Astrocyte of the cerebellum (primary cell): ENCODE results near the gene CYFIP1.

Experiments
- DNase-seq: peaks from one replicate; pipeline ENCODE4 v3.0.0-alpha.2; 2011; ENCODE audit warnings: low read depth
- H3K4me3 ChIP-seq: 2 replicates; pipeline ENCODE4 v1.5.1; 2011; ENCODE audit warnings: mild to moderate bottlenecking, low read depth, low read length, moderate library complexity
- in situ Hi-C: cut with HindIII; loops from 2 replicates; pipeline ENCODE4 v1.10.0; 2017; ENCODE audit warnings: low sequenced_read_pairs
- TF ChIP-seq, protein P1 (sequence below): IDR thresholded peaks from 2 replicates; pipeline ENCODE4 v1.5.1; 2012; ENCODE audit warnings: low read length, low read depth, moderate library complexity, mild to moderate bottlenecking; ENCODE audit errors: missing control alignments

The CYFIP1 gene

GRCh38 chr15:22873841-22874240 is 106.3 kb downstream of the CYFIP1 start:
- no peak overlapping the region for H3K4me3 ChIP-seq
- TF ChIP-seq, protein P1, sequence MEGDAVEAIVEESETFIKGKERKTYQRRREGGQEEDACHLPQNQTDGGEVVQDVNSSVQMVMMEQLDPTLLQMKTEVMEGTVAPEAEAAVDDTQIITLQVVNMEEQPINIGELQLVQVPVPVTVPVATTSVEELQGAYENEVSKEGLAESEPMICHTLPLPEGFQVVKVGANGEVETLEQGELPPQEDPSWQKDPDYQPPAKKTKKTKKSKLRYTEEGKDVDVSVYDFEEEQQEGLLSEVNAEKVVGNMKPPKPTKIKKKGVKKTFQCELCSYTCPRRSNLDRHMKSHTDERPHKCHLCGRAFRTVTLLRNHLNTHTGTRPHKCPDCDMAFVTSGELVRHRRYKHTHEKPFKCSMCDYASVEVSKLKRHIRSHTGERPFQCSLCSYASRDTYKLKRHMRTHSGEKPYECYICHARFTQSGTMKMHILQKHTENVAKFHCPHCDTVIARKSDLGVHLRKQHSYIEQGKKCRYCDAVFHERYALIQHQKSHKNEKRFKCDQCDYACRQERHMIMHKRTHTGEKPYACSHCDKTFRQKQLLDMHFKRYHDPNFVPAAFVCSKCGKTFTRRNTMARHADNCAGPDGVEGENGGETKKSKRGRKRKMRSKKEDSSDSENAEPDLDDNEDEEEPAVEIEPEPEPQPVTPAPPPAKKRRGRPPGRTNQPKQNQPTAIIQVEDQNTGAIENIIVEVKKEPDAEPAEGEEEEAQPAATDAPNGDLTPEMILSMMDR, result no peak
- in situ Hi-C loops, result no loop called here
- DNase-seq, result no peak

DNA sequence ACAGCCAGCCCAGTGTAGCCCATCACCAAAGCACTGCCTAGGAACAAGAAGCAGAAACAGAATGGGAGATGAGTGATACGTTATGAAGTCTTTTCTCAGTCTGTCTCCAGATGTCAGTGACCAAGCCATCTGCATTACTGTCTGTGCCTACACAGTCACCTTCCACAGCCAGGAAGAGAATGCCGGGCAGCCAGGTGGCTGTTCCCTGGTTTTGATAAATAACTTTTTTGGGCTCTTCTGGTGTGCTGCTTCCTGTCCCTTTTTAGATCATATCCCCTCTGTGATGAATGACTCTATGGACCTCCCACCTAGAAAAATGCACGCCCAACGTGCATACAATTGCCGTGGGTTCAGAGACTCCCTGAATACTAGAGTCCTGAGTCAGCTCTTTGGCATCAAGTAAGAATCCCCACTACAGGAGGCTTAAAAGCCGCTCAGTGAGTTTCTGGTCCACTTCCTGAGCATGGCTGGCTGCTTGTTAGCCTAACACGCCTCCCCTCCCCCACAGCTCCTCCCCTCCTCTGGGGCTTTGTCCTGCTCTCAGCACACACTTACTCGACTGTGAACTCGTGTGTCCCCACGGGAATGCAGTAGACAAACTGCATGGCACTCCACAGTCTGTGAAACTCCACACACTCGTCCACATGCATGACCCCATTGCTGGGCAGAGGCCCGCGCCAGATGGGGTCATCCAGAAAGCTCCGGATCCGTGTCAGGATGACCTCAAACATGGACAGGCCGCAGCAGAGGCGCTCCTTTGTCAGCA is 107.0 kb downstream of the CYFIP1 start:
- in situ Hi-C loops, result no loop called here
- TF ChIP-seq, protein P1, result no peak
- no peak overlapping the region for H3K4me3 ChIP-seq
- peak; percentile 91 for DNase-seq

DNA sequence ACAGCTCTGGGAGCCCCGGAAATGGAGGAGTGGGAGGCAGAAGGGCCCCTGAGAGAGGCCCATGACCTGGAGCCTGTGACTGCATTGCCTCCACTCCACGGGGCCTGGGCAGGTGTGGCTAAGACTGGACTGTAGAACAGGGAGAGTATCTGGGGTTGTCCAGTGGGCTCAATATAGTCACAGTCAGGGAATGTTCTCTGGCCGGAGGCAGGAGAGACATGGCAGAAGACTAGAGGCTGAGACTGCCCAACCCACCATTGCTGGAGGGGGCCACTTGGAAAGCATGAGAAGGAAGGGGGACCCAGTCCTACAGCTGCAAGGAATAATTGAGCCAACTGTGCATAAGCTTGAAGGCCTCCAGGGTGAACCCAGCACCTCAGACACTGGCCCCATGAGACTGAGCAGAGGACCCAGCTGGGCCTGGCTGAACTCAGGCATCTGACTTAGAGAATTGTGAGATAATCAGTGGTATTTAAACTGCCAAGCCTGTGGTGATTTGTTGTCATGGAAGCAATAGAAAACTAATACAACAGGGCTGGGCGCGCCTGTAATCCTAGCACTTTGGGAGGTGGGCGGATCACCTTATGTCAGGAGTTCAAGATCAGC is 108.6 kb downstream of the CYFIP1 start:
- TF ChIP-seq, protein P1, result no peak
- in situ Hi-C loops, result no loop called here
- DNase-seq, result no peak
- no peak overlapping the region for H3K4me3 ChIP-seq

DNA sequence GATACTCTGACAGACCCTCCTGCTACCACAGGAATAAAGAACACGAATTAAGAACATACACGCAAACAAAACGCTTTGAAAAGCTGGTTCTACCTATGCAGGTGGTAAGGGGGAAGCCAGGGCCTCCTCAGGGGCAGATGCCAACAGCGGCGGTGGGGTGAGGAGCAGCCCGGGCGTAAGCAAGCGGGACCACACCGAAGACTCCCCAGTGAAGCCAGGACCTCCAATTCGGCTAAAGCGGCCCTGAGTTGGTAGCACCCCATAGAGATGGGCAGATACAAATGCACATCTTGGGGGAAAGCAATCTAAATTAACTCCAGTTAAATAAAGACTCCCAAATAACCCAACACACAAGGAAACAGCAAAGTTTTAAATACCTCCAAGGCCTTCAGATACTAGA is 109.3 kb downstream of the CYFIP1 start:
- in situ Hi-C loops, result no loop called here

DNA sequence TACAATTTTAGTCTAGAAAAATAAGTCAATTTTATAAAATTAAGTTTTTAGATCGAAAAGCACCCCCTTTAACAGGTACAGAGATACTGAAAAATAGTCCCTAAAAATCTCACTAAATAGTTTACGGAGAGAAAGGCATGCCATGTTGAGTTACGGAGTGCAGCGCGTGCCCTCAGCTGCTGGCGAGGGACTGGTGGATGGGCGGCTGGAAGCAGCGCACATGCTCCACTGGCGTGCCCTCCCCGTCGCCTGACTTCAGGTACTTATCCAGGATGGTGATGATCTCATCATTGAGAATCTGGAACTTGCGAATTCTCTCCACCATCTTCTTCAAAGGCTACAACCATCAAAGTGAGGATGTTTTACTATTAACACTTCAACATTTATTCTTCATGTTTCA is 110.3 kb downstream of the CYFIP1 start:
- in situ Hi-C loops, result no loop called here
- H3K4me3 ChIP-seq, result no peak overlapping the region
- no peak for DNase-seq
- TF ChIP-seq, protein P1, result no peak

More for the DNA sequence above, 109.3 kb downstream of the CYFIP1 start:
- no peak for DNase-seq
- TF ChIP-seq, protein P1, result no peak
- no peak overlapping the region for H3K4me3 ChIP-seq

- H3K4me3 ChIP-seq, result no peak overlapping the region
- TF ChIP-seq, protein P1, result no peak
- in situ Hi-C loops, result no loop called here
- no peak for DNase-seq
Observed at GRCh38 chr15:22868928-22869327, 111.2 kb downstream of the CYFIP1 start.
